Measurements from ENCODE around the gene MAGOH.
A peak's percentile ranks its signal among the peaks of the same experiment; 100 is the strongest.

The MAGOH gene

GRCh38 chr1:53241828-53242227 is 3.5 kb upstream of the MAGOH start:
- no peak for TF ChIP-seq CTCF (IDR thresholded peaks at IDR 0.05)
- no peaks in the 10 kb centered on the region for H3K36me3 ChIP-seq (ENCODE audit: control insufficient read depth, insufficient read depth, low read length)
- no peak overlapping the region for H3K4me2 ChIP-seq (ENCODE audit: low read length)
- no peaks in the 10 kb centered on the region for H3K9me3 ChIP-seq (ENCODE audit: control insufficient read depth, low read length)
- no peak overlapping the region for H3K9ac ChIP-seq
- H3K27me3 ChIP-seq (ENCODE audit: control insufficient read depth, insufficient read depth, low read length), result no peaks in the 10 kb centered on the region
- H3K27ac ChIP-seq, result no peak overlapping the region
- H3K4me3 ChIP-seq (ENCODE audit: low read depth, low read length), result no peak overlapping the region
- H3K4me1 ChIP-seq, result peaks cover 5% of the 10 kb centered on the region
- no peak overlapping the region for H2AFZ ChIP-seq
- peaks cover 5% of the 10 kb centered on the region for H3K79me2 ChIP-seq

DNA sequence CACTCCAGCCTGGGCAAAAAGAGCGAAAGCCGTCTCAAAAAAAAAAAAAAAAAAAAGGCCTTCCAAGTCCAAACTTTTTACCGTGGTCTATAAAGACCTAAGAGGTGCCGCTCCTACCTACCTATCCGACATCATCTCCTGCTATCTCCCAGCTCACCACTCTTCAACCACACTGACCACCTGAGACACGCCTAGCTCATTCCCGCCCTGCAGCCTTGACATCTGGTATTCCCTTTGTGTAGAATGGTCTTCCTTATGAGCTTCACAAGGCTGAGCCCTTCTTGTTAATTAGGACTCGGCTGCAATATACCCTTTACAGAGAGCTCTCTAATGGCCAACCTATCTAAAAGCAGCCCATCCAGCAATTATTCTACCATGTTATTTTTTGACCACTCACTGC is 680 bp downstream of the MAGOH start:
- Histone ChIP-seq H3K9ac (no peak overlapping the region), H3K27ac (no peak overlapping the region), H3K4me2 (ENCODE audit: low read length) (peak overlapping the region; percentile 76), H2AFZ (peak overlapping the region; percentile 96), H3K36me3 (ENCODE audit: control insufficient read depth, insufficient read depth, low read length) (no peaks in the 10 kb centered on the region), H3K9me3 (ENCODE audit: control insufficient read depth, low read length) (no peaks in the 10 kb centered on the region), H3K79me2 (peaks cover 5% of the 10 kb centered on the region), H3K27me3 (ENCODE audit: control insufficient read depth, insufficient read depth, low read length) (no peaks in the 10 kb centered on the region), H3K4me3 (ENCODE audit: low read depth, low read length) (peak overlapping the region; percentile 75), H3K4me1 (peaks cover 5% of the 10 kb centered on the region)
- TF ChIP-seq CTCF (IDR thresholded peaks at IDR 0.05), result no peak

- TF ChIP-seq CTCF (IDR thresholded peaks at IDR 0.05), result no peak
These were observed 17.4 kb downstream of the MAGOH start for GRCh38 chr1:53220962-53221286.

GRCh38 chr1:53220171-53220961 is 18.0 kb downstream of the MAGOH start, which contains the start of gene CZIB:
Gene CZIB (minus strand): TSS chr1:53220634. CDS start chr1:53220575, 59 bp downstream.
- no peak for TF ChIP-seq CTCF (IDR thresholded peaks at IDR 0.05)
- H3K36me3 ChIP-seq (ENCODE audit: control insufficient read depth, insufficient read depth, low read length), result no peaks in the 10 kb centered on the region
- H3K4me3 ChIP-seq (ENCODE audit: low read depth, low read length), result peak within 1 kb of the TSS; percentile 93
- peak within 1 kb of the TSS; percentile 20 for H3K9ac ChIP-seq
- H3K27ac ChIP-seq, result peak within 1 kb of the TSS; percentile 80
- H3K4me2 ChIP-seq (ENCODE audit: low read length), result peak within 1 kb of the TSS; percentile 91
- peak within 1 kb of the TSS; percentile 67 for H2AFZ ChIP-seq
- H3K4me1 ChIP-seq, result peaks cover 6% of the 10 kb centered on the region
- H3K9me3 ChIP-seq (ENCODE audit: control insufficient read depth, low read length), result no peaks in the 10 kb centered on the region
- H3K79me2 ChIP-seq, result no peaks in the 10 kb centered on the region
- no peaks in the 10 kb centered on the region for H3K27me3 ChIP-seq (ENCODE audit: control insufficient read depth, insufficient read depth, low read length)

More at GRCh38 chr1:53220962-53221286, 17.4 kb downstream of the MAGOH start:
- Histone ChIP-seq H3K9me3 (ENCODE audit: control insufficient read depth, low read length) (no peaks in the 10 kb centered on the region), H3K36me3 (ENCODE audit: control insufficient read depth, insufficient read depth, low read length) (no peaks in the 10 kb centered on the region), H3K27me3 (ENCODE audit: control insufficient read depth, insufficient read depth, low read length) (no peaks in the 10 kb centered on the region), H3K79me2 (no peaks in the 10 kb centered on the region), H3K4me2 (ENCODE audit: low read length) (peak overlapping the region; percentile 91), H3K4me3 (ENCODE audit: low read depth, low read length) (peak overlapping the region; percentile 93), H3K9ac (no peak overlapping the region), H3K4me1 (peaks cover 6% of the 10 kb centered on the region), H2AFZ (peak overlapping the region; percentile 67), H3K27ac (peak overlapping the region; percentile 80)

- H3K36me3 ChIP-seq (ENCODE audit: control insufficient read depth, insufficient read depth, low read length), result no peaks in the 10 kb centered on the region
- peak overlapping the region; percentile 93 for H3K4me3 ChIP-seq (ENCODE audit: low read depth, low read length)
- H3K9me3 ChIP-seq (ENCODE audit: control insufficient read depth, low read length), result no peaks in the 10 kb centered on the region
- peak overlapping the region; percentile 91 for H3K4me2 ChIP-seq (ENCODE audit: low read length)
- H3K79me2 ChIP-seq, result no peaks in the 10 kb centered on the region
- no peaks in the 10 kb centered on the region for H3K27me3 ChIP-seq (ENCODE audit: control insufficient read depth, insufficient read depth, low read length)
- TF ChIP-seq CTCF (IDR thresholded peaks at IDR 0.05), result no peak
- peak overlapping the region; percentile 80 for H3K27ac ChIP-seq
- peaks cover 6% of the 10 kb centered on the region for H3K4me1 ChIP-seq
- H2AFZ ChIP-seq, result peak overlapping the region; percentile 67
- H3K9ac ChIP-seq, result peak overlapping the region; percentile 20
These were observed 18.6 kb downstream of the MAGOH start for GRCh38 chr1:53219711-53220110.

Data from parathyroid adenoma (tissue), 2 donors.